ENCODE data around the gene OR10A4.
A peak's percentile ranks its signal among the peaks of the same experiment; 100 is the strongest.
"Not testable (repeated sequence)": the region's sequence is repeated elsewhere in the genome, so short reads cannot be mapped to it uniquely, and the experiment has no call there.

OR10A4 gene

DNA sequence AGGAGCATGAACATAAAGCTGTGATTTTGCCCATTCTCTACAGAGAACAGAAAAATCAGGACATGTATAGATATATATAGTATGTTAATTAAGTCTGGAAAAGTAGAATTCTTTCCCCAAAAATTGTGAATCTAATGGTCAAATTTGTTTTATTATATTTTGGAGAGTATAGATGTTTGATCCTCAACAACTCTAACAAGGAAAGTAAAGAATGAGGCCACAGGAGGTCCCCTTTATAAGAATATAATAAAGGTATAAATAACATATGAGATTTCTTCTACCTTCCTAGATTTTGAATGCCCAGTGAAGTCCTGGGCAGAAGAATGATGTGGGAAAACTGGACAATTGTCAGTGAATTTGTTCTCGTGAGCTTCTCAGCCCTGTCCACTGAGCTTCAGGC, at the start of gene OR10A4:
TSS of gene OR10A4 (plus strand) at position 301 of the 400 bp plus-strand sequence. CDS start at position 324, 23 bp downstream.
- DNase-seq = no peak

DNA sequence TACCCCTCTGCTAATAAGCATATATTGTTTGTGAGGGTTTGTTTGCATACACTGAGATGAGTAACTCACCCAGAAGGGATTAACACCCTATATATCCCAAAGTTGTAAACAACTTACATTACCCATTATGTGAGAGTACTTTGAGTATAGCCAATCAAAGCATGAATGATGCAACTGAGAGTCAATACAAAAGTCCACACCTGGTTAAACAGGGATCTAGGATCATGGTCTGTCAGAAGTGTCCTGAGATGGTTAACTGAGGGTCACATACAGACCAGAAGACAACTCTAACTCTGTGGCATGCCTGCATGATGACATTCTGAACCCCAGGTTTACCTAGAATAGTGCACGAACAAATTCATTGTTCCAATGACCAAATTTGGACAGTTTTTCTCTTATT, 48.3 kb upstream of the OR10A4 start:
- no peak for DNase-seq

GRCh38 chr11:6833356-6833755, 43.1 kb upstream of the OR10A4 start:
- DNase-seq = no peak

- peak; percentile 28 for DNase-seq
Measured at GRCh38 chr11:6834021-6834420, 42.4 kb upstream of the OR10A4 start.

GRCh38 chr11:6841694-6842093, 34.7 kb upstream of the OR10A4 start:
- no peak for DNase-seq

DNA sequence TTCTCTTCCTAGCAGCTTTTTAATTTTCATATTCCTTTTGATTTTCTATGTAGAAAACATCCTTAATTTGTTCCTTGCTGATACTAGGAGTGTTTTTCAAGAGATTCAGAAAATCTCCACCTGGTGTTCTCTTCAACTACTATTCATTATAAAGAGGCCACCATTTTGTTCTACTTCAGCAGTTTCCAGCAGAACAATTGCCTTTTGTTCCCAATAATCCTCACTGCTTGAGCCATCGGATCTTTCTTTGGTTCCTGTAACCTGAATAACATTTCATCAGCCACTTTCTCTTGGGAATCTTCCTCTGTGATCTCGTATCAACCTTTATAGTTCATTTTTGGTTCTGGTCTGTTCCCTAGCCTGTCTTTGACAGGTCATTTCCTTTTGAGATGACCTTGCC, 32.8 kb upstream of the OR10A4 start:
- no peak for DNase-seq

GRCh38 chr11:6844356-6844755, 32.1 kb upstream of the OR10A4 start:
- no peak for DNase-seq

GRCh38 chr11:6845383-6845782, 31.0 kb upstream of the OR10A4 start, which contains the start of gene OR10A5:
Gene OR10A5 (plus strand): TSS chr11:6845683. CDS start chr11:6845683, 0 bp downstream.
- no peak for DNase-seq

GRCh38 chr11:6850526-6850925, 25.9 kb upstream of the OR10A4 start:
- DNase-seq = no peak

- DNase-seq = not testable (repeated sequence)
Measured at GRCh38 chr11:6854801-6855200, 21.6 kb upstream of the OR10A4 start.

DNA sequence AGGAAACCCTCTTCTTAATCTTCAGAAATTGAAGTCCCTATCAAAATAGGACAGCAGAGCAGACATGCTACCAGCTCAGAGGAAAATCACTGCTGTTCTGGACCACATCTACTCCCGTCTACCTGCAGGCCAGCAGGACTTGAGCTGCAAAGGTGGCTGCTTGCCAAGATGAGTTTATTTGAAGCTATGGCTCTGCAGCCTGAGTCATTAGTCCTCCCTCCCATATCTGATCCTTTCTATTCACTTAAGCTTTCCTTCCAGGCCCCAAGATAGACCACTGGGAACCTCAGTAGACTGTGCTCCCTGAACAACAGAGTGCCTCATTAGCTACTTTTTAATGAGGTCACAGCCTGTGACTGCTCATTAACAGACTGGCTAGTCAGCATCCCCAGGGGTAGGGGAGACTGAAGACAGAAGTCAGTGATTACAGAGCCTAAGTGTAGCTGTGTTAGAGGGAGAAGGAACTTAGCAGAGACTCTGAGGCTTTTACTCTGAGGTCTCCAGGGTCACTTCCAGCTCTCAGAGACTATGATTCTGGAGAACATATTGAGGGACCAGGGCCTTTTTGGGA, 20.4 kb upstream of the OR10A4 start:
- DNase-seq = no peak

DNA sequence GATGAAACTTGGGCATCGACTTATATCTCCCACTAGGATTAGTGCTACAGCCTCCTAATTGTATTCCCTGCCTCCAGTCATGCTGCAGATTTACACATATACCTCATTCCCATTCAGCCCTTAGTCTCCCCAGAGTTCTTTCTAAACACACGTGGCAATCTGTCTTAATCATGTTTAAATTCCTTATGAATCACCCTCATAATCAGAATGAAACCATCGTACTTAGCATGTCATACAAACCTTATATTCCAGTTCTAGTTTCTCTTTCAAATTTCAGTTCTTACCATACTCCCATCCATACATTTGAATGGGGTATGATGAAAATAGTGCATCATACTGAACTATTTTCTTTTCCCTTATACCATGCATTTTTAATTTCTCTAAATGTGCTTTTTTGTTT, 19.6 kb upstream of the OR10A4 start:
- DNase-seq = peak; percentile 40

GRCh38 chr11:6862961-6863360, 13.5 kb upstream of the OR10A4 start, which contains the start of gene OR10A2:
Gene OR10A2 (plus strand): TSS chr11:6863057. CDS start chr11:6869755, 6,698 bp downstream.
- DNase-seq = no peak

- peak; percentile 9 for DNase-seq
Measured at GRCh38 chr11:6864438-6864837, 12.0 kb upstream of the OR10A4 start.

- DNase-seq = no peak
Measured at GRCh38 chr11:6871278-6871677, 5.1 kb upstream of the OR10A4 start.

DNA sequence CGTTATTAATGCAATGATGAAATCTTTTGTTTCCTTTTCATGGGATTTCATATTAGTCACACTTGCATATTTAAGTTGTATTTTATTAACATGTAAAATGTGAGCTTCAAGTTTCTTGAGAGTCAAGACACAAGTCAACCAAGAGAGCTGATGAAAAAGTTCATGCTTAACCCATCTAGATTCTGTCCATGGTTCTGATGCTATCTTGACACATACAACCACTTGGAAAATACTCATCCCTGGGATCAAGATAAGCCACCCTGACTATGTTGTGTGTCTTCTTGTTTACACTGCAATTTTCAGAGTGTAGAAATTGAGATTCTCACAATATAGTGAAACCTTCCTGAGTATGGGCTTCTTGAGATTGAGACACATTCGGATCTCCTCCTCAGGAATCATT, 664 bp upstream of the OR10A4 start:
- no peak for DNase-seq

DNA sequence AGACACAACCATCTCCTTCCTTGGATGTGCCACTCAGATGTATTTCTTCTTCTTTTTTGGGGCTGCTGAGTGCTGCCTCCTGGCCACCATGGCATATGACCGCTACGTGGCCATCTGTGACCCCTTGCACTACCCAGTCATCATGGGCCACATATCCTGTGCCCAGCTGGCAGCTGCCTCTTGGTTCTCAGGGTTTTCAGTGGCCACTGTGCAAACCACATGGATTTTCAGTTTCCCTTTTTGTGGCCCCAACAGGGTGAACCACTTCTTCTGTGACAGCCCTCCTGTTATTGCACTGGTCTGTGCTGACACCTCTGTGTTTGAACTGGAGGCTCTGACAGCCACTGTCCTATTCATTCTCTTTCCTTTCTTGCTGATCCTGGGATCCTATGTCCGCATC, 489 bp downstream of the OR10A4 start:
- DNase-seq = no peak

DNA sequence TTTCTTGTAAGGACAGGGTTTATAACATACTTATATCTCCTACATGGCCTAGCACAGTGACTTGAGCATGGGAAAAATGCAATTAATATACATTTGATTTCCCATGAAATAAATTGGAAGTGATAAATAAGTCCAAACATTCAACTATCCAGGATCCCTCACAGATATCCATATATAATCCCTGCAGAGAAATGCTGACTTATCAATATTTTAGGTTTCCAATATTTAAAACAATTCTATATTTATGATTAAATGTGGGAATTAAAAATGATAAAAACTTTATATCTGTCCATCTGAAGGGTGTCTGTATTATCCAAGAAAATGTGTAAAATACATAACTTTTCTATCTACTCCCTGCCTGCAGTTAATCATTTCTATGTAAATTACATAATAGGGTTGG, 6.3 kb downstream of the OR10A4 start:
- no peak for DNase-seq

GRCh38 chr11:6887711-6888110, 11.3 kb downstream of the OR10A4 start:
- DNase-seq = not testable (repeated sequence)

DNA sequence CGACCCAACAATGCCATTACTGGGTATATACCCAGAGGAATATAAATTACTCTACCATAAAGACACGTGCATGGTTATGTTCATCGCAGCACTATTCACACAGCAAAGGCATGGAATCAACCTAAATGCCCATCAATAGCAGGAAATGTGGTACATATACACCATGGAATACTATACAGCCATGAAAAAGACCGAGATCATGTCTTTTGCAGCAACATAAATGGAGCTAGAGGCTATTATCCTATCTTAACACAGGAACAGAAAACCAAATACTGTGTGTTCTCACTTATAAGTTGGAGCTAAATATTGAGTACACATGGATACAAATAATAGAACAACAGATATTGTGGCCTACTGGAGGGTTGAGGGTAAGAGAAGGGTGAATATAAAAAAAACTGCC, 12.4 kb downstream of the OR10A4 start:
- DNase-seq = no peak

DNA sequence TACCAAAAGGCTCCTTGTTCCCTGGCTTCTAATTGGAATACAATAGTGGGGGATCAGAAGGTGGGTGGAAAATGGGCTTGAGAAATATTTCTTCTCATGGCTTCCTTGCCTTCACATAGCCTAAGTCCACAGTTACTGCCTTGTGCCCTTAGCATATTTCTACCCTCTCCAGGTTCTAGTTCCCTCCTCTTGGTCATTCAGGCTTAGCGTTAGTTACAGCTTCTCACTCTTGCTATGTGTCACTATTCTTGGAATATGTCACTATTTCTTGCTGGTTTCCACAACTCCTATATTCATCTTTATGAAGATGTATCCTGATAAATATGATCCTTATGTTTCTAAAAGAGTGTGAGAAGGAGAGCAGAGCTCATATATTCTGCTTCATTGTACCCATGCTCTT, 13.4 kb downstream of the OR10A4 start:
- DNase-seq = no peak

GRCh38 chr11:6892400-6892799, 16.0 kb downstream of the OR10A4 start, which contains the start of gene OR2D2:
Gene OR2D2 (minus strand): TSS chr11:6892500. CDS start chr11:6892500, 0 bp downstream.
- no peak for DNase-seq

GRCh38 chr11:6894097-6894496, 17.7 kb downstream of the OR10A4 start:
- no peak for DNase-seq

DNA sequence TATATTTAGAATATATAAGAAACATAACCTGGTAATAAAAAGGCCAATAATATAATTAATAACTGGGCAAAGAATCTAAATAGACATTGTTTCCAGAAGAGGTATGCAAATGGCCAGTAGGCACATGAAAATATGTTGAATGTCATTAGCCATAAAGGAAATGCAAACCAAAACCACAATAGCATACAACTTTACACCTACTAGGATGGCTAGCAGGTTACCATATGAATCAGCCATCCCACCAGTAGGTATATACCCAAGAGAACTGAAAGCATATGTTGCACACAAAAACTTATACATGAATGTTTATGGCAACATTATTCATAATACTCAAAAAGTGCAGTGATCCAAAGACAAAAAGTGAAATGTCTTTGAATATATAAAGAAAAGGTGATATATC, 18.6 kb downstream of the OR10A4 start:
- no peak for DNase-seq

- DNase-seq = no peak
Measured at GRCh38 chr11:6898911-6899310, 22.5 kb downstream of the OR10A4 start.
